ENCODE measurements around the gene HSPBP1. TPM values are rescaled to one million over a fixed set of nuclear protein-coding genes. Genes with fewer than 3 reads are reported as not detected.

Gene HSPBP1
- polyA plus RNA-seq, 1 donor from 2014 or later: 61.1 TPM

DNA sequence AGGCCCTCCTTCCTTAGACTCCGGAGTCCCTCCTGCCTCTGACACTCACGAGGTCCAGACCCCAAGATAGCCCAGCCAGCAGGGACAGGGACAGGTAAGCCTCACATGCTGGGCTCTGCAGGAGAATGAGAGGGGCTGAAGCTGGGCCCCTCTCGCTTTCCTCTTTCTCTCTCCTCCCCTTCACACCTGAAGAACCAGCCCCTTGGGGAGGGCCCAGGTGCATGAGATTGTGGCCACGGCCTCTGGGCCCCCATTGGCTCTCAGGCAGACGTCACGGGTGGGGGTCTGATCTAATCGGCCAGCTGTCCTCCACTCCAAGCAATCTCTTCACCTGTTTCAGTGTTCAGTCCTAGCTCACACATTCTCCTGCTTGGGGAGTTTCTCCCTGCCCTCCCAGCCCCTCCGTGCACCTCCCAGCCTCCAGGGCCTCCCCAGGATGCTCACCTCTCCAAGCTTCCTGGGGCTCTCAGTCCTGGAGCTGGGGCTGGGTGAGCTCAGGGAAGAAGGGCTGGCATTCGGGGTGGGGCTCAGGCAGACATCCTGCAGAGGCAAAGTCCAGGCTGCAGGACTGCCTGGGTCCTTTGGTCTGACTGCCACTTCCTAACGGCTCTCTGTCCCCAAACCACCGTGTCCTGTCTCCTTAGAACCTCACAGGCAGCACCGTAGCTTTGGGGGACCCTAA is 42.4 kb upstream of the HSPBP1 start:
- H3K27me3 ChIP-seq (ENCODE audit: insufficient read depth, low read depth, low read length): no peaks in the 10 kb centered on the region
- H3K4me2 ChIP-seq (ENCODE audit: low read length): no peak overlapping the region
- no peak overlapping the region for H3K9ac ChIP-seq (ENCODE audit: low read length)
- H3F3A ChIP-seq (ENCODE audit: insufficient read depth, low read length, poor library complexity, severe bottlenecking): no peaks in the 10 kb centered on the region
- no peaks in the 10 kb centered on the region for H4K20me1 ChIP-seq (ENCODE audit: insufficient read depth)
- H3K79me2 ChIP-seq (replicated peaks; ENCODE audit: insufficient read depth, low read length): no peaks in the 10 kb centered on the region
- no peak overlapping the region for H3K27ac ChIP-seq (ENCODE audit: low read length)
- TF ChIP-seq, protein P1, sequence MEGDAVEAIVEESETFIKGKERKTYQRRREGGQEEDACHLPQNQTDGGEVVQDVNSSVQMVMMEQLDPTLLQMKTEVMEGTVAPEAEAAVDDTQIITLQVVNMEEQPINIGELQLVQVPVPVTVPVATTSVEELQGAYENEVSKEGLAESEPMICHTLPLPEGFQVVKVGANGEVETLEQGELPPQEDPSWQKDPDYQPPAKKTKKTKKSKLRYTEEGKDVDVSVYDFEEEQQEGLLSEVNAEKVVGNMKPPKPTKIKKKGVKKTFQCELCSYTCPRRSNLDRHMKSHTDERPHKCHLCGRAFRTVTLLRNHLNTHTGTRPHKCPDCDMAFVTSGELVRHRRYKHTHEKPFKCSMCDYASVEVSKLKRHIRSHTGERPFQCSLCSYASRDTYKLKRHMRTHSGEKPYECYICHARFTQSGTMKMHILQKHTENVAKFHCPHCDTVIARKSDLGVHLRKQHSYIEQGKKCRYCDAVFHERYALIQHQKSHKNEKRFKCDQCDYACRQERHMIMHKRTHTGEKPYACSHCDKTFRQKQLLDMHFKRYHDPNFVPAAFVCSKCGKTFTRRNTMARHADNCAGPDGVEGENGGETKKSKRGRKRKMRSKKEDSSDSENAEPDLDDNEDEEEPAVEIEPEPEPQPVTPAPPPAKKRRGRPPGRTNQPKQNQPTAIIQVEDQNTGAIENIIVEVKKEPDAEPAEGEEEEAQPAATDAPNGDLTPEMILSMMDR (IDR thresholded peaks at IDR 0.05; ENCODE audit: poor library complexity, severe bottlenecking): no peak
- no peak for TF ChIP-seq RAD21 (conservative IDR thresholded peaks at IDR 0.05)
- TF ChIP-seq MXI1 (conservative IDR thresholded peaks at IDR 0.05; ENCODE audit: poor library complexity, severe bottlenecking): no peak
- no peak for TF ChIP-seq TAF1 (IDR thresholded peaks at IDR 0.05; ENCODE audit: low read depth)
- TF ChIP-seq, protein P2, sequence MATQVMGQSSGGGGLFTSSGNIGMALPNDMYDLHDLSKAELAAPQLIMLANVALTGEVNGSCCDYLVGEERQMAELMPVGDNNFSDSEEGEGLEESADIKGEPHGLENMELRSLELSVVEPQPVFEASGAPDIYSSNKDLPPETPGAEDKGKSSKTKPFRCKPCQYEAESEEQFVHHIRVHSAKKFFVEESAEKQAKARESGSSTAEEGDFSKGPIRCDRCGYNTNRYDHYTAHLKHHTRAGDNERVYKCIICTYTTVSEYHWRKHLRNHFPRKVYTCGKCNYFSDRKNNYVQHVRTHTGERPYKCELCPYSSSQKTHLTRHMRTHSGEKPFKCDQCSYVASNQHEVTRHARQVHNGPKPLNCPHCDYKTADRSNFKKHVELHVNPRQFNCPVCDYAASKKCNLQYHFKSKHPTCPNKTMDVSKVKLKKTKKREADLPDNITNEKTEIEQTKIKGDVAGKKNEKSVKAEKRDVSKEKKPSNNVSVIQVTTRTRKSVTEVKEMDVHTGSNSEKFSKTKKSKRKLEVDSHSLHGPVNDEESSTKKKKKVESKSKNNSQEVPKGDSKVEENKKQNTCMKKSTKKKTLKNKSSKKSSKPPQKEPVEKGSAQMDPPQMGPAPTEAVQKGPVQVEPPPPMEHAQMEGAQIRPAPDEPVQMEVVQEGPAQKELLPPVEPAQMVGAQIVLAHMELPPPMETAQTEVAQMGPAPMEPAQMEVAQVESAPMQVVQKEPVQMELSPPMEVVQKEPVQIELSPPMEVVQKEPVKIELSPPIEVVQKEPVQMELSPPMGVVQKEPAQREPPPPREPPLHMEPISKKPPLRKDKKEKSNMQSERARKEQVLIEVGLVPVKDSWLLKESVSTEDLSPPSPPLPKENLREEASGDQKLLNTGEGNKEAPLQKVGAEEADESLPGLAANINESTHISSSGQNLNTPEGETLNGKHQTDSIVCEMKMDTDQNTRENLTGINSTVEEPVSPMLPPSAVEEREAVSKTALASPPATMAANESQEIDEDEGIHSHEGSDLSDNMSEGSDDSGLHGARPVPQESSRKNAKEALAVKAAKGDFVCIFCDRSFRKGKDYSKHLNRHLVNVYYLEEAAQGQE (IDR thresholded peaks at IDR 0.05; ENCODE audit: borderline replicate concordance): no peak
- no peak for TF ChIP-seq POLR2AphosphoS5 (IDR thresholded peaks at IDR 0.05)
- TF ChIP-seq EP300 (conservative IDR thresholded peaks at IDR 0.05; ENCODE audit: poor library complexity, severe bottlenecking): no peak
- TF ChIP-seq EZH2 (IDR thresholded peaks at IDR 0.05; ENCODE audit: borderline replicate concordance, insufficient read depth, low read length, poor library complexity, severe bottlenecking): no peak
- TF ChIP-seq SMC3 (conservative IDR thresholded peaks at IDR 0.05; ENCODE audit: poor library complexity): no peak
- H3K4me3 ChIP-seq (ENCODE audit: low read length): no peak overlapping the region
- H3K9me3 ChIP-seq (ENCODE audit: low read length): no peaks in the 10 kb centered on the region
- H3K36me3 ChIP-seq (ENCODE audit: insufficient read depth, low read length): no peaks in the 10 kb centered on the region
- no peaks in the 10 kb centered on the region for H3K9me2 ChIP-seq (ENCODE audit: insufficient read depth, low read length)
- no peak overlapping the region for H2AFZ ChIP-seq (ENCODE audit: low read depth, low read length)

DNA sequence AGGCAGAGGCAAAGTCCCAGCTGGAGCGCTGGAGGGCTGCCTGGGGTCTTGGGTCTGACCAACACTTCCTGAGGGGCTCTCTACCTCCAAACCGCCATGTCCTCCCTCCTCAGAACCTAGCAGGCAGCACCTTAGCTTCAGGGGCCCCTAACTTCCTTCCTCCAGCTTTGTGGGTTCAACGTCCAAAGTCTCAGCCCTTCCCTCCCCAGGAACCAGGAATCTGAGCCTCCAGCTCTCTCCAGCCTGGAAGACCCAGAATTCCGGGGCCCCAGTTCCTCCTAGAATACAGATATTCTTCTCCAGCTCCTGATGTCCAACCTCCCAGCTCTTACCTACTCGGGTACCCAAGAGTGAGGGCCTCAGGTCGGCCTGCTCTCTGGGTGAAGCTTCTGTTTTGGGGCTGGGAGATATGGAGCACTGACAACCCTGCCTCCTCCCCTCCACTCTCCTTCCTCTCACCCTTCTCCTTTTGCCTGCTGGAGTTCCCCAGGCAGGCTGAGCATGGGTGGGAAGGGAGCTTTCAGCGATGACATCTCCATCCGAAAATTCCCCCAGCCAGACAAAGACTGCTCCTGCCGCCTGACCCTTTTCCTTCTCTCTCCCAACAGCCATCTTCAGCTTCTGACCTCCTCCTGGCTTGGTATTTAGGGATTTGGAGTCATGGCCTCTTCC is 41.7 kb upstream of the HSPBP1 start:
- H3K36me3 ChIP-seq (ENCODE audit: insufficient read depth, low read length): no peaks in the 10 kb centered on the region
- no peak overlapping the region for H3K27ac ChIP-seq (ENCODE audit: low read length)
- no peak overlapping the region for H3K4me2 ChIP-seq (ENCODE audit: low read length)
- TF ChIP-seq, protein P1 (IDR thresholded peaks at IDR 0.05; ENCODE audit: poor library complexity, severe bottlenecking): no peak
- no peak for TF ChIP-seq MXI1 (conservative IDR thresholded peaks at IDR 0.05; ENCODE audit: poor library complexity, severe bottlenecking)
- no peak for TF ChIP-seq SMC3 (conservative IDR thresholded peaks at IDR 0.05; ENCODE audit: poor library complexity)
- TF ChIP-seq POLR2AphosphoS5 (IDR thresholded peaks at IDR 0.05): no peak
- TF ChIP-seq TAF1 (IDR thresholded peaks at IDR 0.05; ENCODE audit: low read depth): no peak
- TF ChIP-seq, protein P2 (IDR thresholded peaks at IDR 0.05; ENCODE audit: borderline replicate concordance): no peak
- no peak for TF ChIP-seq EZH2 (IDR thresholded peaks at IDR 0.05; ENCODE audit: borderline replicate concordance, insufficient read depth, low read length, poor library complexity, severe bottlenecking)
- no peak for TF ChIP-seq RAD21 (conservative IDR thresholded peaks at IDR 0.05)
- TF ChIP-seq EP300 (conservative IDR thresholded peaks at IDR 0.05; ENCODE audit: poor library complexity, severe bottlenecking): no peak
- no peaks in the 10 kb centered on the region for H3K9me2 ChIP-seq (ENCODE audit: insufficient read depth, low read length)
- no peaks in the 10 kb centered on the region for H4K20me1 ChIP-seq (ENCODE audit: insufficient read depth)
- H3K9me3 ChIP-seq (ENCODE audit: low read length): no peaks in the 10 kb centered on the region
- H3K27me3 ChIP-seq (ENCODE audit: insufficient read depth, low read depth, low read length): no peaks in the 10 kb centered on the region
- H3K79me2 ChIP-seq (replicated peaks; ENCODE audit: insufficient read depth, low read length): no peaks in the 10 kb centered on the region
- H3K9ac ChIP-seq (ENCODE audit: low read length): no peak overlapping the region
- H2AFZ ChIP-seq (ENCODE audit: low read depth, low read length): no peak overlapping the region
- H3K4me3 ChIP-seq (ENCODE audit: low read length): no peak overlapping the region
- no peaks in the 10 kb centered on the region for H3F3A ChIP-seq (ENCODE audit: insufficient read depth, low read length, poor library complexity, severe bottlenecking)

Measured in neural cell (in vitro differentiated cells).